BLaER1 (cell line): Measurements from ENCODE around the gene NSD2.

ENCODE experiments used
- H3K27ac ChIP-seq: shearing (Covaris generic); formaldehyde crosslinking; 2 replicates; pipeline ENCODE4 v1.8.1; 2022
- H3K27me3 ChIP-seq: shearing (Covaris generic); formaldehyde crosslinking; 2 replicates; pipeline ENCODE4 v1.8.1; 2022
- H3K36me3 ChIP-seq: shearing (Covaris generic); formaldehyde crosslinking; 2 replicates; pipeline ENCODE4 v1.8.1; 2022
- H3K4me1 ChIP-seq: shearing (Covaris generic); formaldehyde crosslinking; 2 replicates; pipeline ENCODE4 v1.8.1; 2022
- H3K4me2 ChIP-seq: shearing (Covaris generic); formaldehyde crosslinking; 2 replicates; pipeline ENCODE4 v1.8.1; 2022
- H3K4me3 ChIP-seq: shearing (Covaris generic); formaldehyde crosslinking; 2 replicates; pipeline ENCODE4 v1.8.1; 2022
- H3K9ac ChIP-seq: shearing (Covaris generic); formaldehyde crosslinking; 2 replicates; pipeline ENCODE4 v1.8.1; 2022
- H3K9me3 ChIP-seq: shearing (Covaris generic); formaldehyde crosslinking; 2 replicates; pipeline ENCODE4 v1.8.1; 2022
- H4K20me1 ChIP-seq: shearing (Covaris generic); formaldehyde crosslinking; 2 replicates; pipeline ENCODE4 v1.8.1; 2022
- Cebpa-rat ChIP-seq: shearing (Covaris generic); IDR thresholded peaks from 2 replicates; pipeline ENCODE4 v1.8.1; 2022

Gene NSD2

GRCh38 chr4:1890979-1891570 is 19.9 kb downstream of the NSD2 start:
- Histone ChIP-seq H4K20me1 (peaks cover 100% of the 10 kb centered on the region), H3K9ac (no peak overlapping the region), H3K4me3 (no peak overlapping the region), H3K9me3 (no peaks in the 10 kb centered on the region), H3K36me3 (peaks cover 77% of the 10 kb centered on the region), H3K27ac (no peak overlapping the region), H3K4me2 (no peak overlapping the region), H3K27me3 (no peaks in the 10 kb centered on the region), H3K4me1 (peaks cover 26% of the 10 kb centered on the region)
- no peak for TF ChIP-seq Cebpa-rat

GRCh38 chr4:1895971-1896657 is 24.9 kb downstream of the NSD2 start:
- Histone ChIP-seq H3K36me3 (peaks cover 68% of the 10 kb centered on the region), H3K4me1 (peaks cover 38% of the 10 kb centered on the region), H3K9me3 (no peaks in the 10 kb centered on the region), H3K27ac (no peak overlapping the region), H3K4me3 (no peak overlapping the region), H3K9ac (no peak overlapping the region), H3K4me2 (no peak overlapping the region), H4K20me1 (peaks cover 100% of the 10 kb centered on the region), H3K27me3 (no peaks in the 10 kb centered on the region)
- TF ChIP-seq Cebpa-rat: no peak

GRCh38 chr4:1896658-1896991 is 25.4 kb downstream of the NSD2 start:
- peaks cover 38% of the 10 kb centered on the region for H3K4me1 ChIP-seq
- H3K4me2 ChIP-seq: no peak overlapping the region
- no peak for TF ChIP-seq Cebpa-rat
- H3K9me3 ChIP-seq: no peaks in the 10 kb centered on the region
- no peaks in the 10 kb centered on the region for H3K27me3 ChIP-seq
- no peak overlapping the region for H3K9ac ChIP-seq
- peaks cover 68% of the 10 kb centered on the region for H3K36me3 ChIP-seq
- H4K20me1 ChIP-seq: peaks cover 100% of the 10 kb centered on the region
- no peak overlapping the region for H3K4me3 ChIP-seq
- no peak overlapping the region for H3K27ac ChIP-seq

GRCh38 chr4:1898007-1898406 is 26.8 kb downstream of the NSD2 start:
- H4K20me1 ChIP-seq: peaks cover 100% of the 10 kb centered on the region
- no peak overlapping the region for H3K27ac ChIP-seq
- H3K9ac ChIP-seq: no peak overlapping the region
- no peak for TF ChIP-seq Cebpa-rat
- H3K9me3 ChIP-seq: no peaks in the 10 kb centered on the region
- peaks cover 38% of the 10 kb centered on the region for H3K4me1 ChIP-seq
- peaks cover 69% of the 10 kb centered on the region for H3K36me3 ChIP-seq
- H3K4me2 ChIP-seq: no peak overlapping the region
- H3K4me3 ChIP-seq: no peak overlapping the region
- H3K27me3 ChIP-seq: no peaks in the 10 kb centered on the region

DNA sequence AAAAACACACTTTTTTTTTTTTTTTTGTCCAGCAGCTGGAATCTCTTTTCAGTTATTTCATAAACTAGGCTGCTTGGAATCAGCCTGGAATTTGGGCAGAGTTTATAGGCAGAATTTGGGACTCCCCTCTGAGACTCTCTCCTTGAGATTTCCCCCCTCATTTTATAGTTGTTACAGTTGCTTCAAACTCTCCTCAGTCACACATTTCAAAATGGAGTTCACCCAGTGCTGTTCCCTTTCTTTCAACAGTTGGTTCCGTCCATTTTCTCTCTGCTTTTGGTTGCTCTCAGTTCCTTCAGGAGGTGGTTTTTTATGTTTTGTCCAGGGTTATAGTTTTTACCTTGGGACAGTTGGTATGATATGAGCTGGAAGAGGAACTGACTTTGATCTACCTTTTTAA is 27.5 kb downstream of the NSD2 start:
- peak overlapping the region; percentile 27; the same call in 1 of the 2 replicates for H3K4me2 ChIP-seq
- no peak overlapping the region for H3K4me3 ChIP-seq
- peaks cover 38% of the 10 kb centered on the region for H3K4me1 ChIP-seq
- H4K20me1 ChIP-seq: peaks cover 100% of the 10 kb centered on the region
- H3K9ac ChIP-seq: no peak overlapping the region
- TF ChIP-seq Cebpa-rat: no peak
- peaks cover 69% of the 10 kb centered on the region for H3K36me3 ChIP-seq
- no peaks in the 10 kb centered on the region for H3K27me3 ChIP-seq
- H3K27ac ChIP-seq: no peak overlapping the region
- no peaks in the 10 kb centered on the region for H3K9me3 ChIP-seq

GRCh38 chr4:1899149-1900086 is 28.2 kb downstream of the NSD2 start:
- Histone ChIP-seq H3K27ac (no peak overlapping the region), H3K36me3 (peaks cover 69% of the 10 kb centered on the region), H3K9ac (no peak overlapping the region), H3K4me3 (no peak overlapping the region), H3K27me3 (no peaks in the 10 kb centered on the region), H3K4me2 (peak overlapping the region; percentile 27; the same call in 1 of the 2 replicates), H3K9me3 (no peaks in the 10 kb centered on the region), H4K20me1 (peaks cover 100% of the 10 kb centered on the region), H3K4me1 (peaks cover 38% of the 10 kb centered on the region)
- no peak for TF ChIP-seq Cebpa-rat

- no peak for TF ChIP-seq Cebpa-rat
- peaks cover 38% of the 10 kb centered on the region for H3K4me1 ChIP-seq
These were observed 28.9 kb downstream of the NSD2 start for GRCh38 chr4:1900087-1900433.

GRCh38 chr4:1900624-1901023 is 29.4 kb downstream of the NSD2 start:
- Histone ChIP-seq H3K9ac (no peak overlapping the region), H3K27ac (no peak overlapping the region), H3K4me2 (no peak overlapping the region), H3K4me3 (no peak overlapping the region), H3K36me3 (peaks cover 69% of the 10 kb centered on the region), H3K27me3 (no peaks in the 10 kb centered on the region), H3K4me1 (peaks cover 36% of the 10 kb centered on the region), H3K9me3 (no peaks in the 10 kb centered on the region), H4K20me1 (peaks cover 100% of the 10 kb centered on the region)
- TF ChIP-seq Cebpa-rat: no peak

More at GRCh38 chr4:1900087-1900433, 28.9 kb downstream of the NSD2 start:
- H4K20me1 ChIP-seq: peaks cover 100% of the 10 kb centered on the region
- no peaks in the 10 kb centered on the region for H3K9me3 ChIP-seq
- H3K9ac ChIP-seq: no peak overlapping the region
- H3K27ac ChIP-seq: no peak overlapping the region
- H3K4me3 ChIP-seq: no peak overlapping the region
- peaks cover 69% of the 10 kb centered on the region for H3K36me3 ChIP-seq
- no peak overlapping the region for H3K4me2 ChIP-seq
- H3K27me3 ChIP-seq: no peaks in the 10 kb centered on the region

DNA sequence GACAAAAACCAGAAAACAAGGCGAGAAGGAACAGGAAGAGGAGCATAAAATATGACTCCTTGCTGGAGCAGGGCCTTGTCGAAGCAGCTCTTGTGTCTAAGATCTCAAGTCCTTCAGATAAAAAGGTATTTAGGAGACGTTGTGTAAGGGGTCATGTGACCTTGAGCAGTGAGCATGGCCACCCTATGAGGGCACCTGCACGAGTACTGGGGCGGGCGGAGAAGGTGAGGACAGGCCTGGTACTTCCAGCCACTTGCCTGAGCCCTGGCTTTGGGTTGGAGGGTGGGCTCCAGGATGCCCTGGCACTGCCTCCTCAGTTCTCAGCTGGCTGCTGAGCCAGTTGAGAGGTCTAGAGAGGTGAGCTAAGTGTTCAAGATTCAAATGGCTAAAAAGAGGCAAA is 29.9 kb downstream of the NSD2 start:
- no peak overlapping the region for H3K27ac ChIP-seq
- TF ChIP-seq Cebpa-rat: no peak
- no peaks in the 10 kb centered on the region for H3K9me3 ChIP-seq
- H3K4me1 ChIP-seq: peaks cover 30% of the 10 kb centered on the region
- H4K20me1 ChIP-seq: peaks cover 100% of the 10 kb centered on the region
- H3K9ac ChIP-seq: no peak overlapping the region
- H3K4me3 ChIP-seq: no peak overlapping the region
- peaks cover 69% of the 10 kb centered on the region for H3K36me3 ChIP-seq
- no peak overlapping the region for H3K4me2 ChIP-seq
- H3K27me3 ChIP-seq: no peaks in the 10 kb centered on the region

DNA sequence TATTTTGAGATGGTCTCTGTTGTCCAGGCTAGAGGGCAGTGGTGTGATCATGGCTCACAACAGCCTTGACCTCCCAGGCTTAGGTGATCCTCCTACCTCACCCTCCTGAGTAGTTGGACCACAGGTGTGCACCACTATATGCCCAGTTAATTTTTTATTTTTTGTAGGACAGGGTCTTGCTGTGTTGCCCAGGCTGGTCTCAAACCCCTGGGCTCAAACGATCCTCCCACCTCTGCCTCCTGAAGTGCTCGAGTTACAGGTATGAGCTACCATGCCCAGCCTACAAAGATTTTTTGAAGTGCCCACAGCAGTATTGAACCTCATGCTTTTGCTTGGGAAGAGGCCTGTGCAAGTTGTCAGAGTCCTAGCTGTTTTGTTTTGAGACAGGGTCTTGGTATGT is 31.1 kb downstream of the NSD2 start:
- H3K9ac ChIP-seq: no peak overlapping the region
- H3K36me3 ChIP-seq: peaks cover 78% of the 10 kb centered on the region
- peaks cover 25% of the 10 kb centered on the region for H3K4me1 ChIP-seq
- H4K20me1 ChIP-seq: peaks cover 100% of the 10 kb centered on the region
- H3K9me3 ChIP-seq: no peaks in the 10 kb centered on the region
- no peak overlapping the region for H3K27ac ChIP-seq
- no peak for TF ChIP-seq Cebpa-rat
- H3K27me3 ChIP-seq: no peaks in the 10 kb centered on the region
- H3K4me3 ChIP-seq: no peak overlapping the region
- no peak overlapping the region for H3K4me2 ChIP-seq
